Coronary artery (tissue), 2 donors: ENCODE data around the gene DEPDC4.

Experiments used
- DNase-seq: peaks from one replicate; pipeline ENCODE4 v3.0.0-alpha.2; 2017; ENCODE audit warnings: low spot score
- H3K27ac ChIP-seq, 2 donors: fragments of 200-600 bp; sonication (generic); one replicate each; pipeline ENCODE4 v1.5.1; 2016 to 2019
- H3K4me3 ChIP-seq: fragments of 200-600 bp; sonication (generic); 2 replicates; pipeline ENCODE4 v1.5.1; 2016; ENCODE audit warnings: mild to moderate bottlenecking, moderate library complexity
- CTCF ChIP-seq: fragments of 200-600 bp; sonication (generic); IDR thresholded peaks from one replicate; pipeline ENCODE4 v1.5.1; 2019; ENCODE audit warnings: antibody characterized with exemption

DEPDC4 gene

GRCh38 chr12:100254876-100255275 lies 12.0 kb downstream of the DEPDC4 start:
- no peak for DNase-seq
- no peak overlapping the region for H3K27ac ChIP-seq
- H3K4me3 ChIP-seq, result no peak overlapping the region
- no peak for TF ChIP-seq CTCF

- Histone ChIP-seq H3K4me3 (no peak overlapping the region), H3K27ac (no peak overlapping the region)
- DNase-seq, result no peak
- no peak for TF ChIP-seq CTCF
Observed at GRCh38 chr12:100253437-100253836, 13.4 kb downstream of the DEPDC4 start.

- Histone ChIP-seq H3K4me3 (no peak overlapping the region), H3K27ac (no peak overlapping the region)
- DNase-seq, result no peak
- TF ChIP-seq CTCF, result no peak
Observed at GRCh38 chr12:100251917-100252316, 15.0 kb downstream of the DEPDC4 start.

GRCh38 chr12:100249941-100250340 lies 16.9 kb downstream of the DEPDC4 start:
- Histone ChIP-seq H3K27ac (no peak overlapping the region), H3K4me3 (no peak overlapping the region)
- no peak for DNase-seq
- TF ChIP-seq CTCF, result no peak

- TF ChIP-seq CTCF, result no peak
Observed at GRCh38 chr12:100248886-100249285, 18.0 kb downstream of the DEPDC4 start.

GRCh38 chr12:100247765-100248164 lies 19.1 kb downstream of the DEPDC4 start:
- no peak for TF ChIP-seq CTCF
- Histone ChIP-seq H3K4me3 (no peak overlapping the region), H3K27ac (no peak overlapping the region)
- DNase-seq, result no peak

More at GRCh38 chr12:100248886-100249285, 18.0 kb downstream of the DEPDC4 start:
- Histone ChIP-seq H3K4me3 (no peak overlapping the region), H3K27ac (no peak overlapping the region)
- no peak for DNase-seq

GRCh38 chr12:100243137-100243536 lies 23.7 kb downstream of the DEPDC4 start:
- H3K4me3 ChIP-seq, result no peak overlapping the region
- no peak overlapping the region for H3K27ac ChIP-seq
- no peak for DNase-seq
- no peak for TF ChIP-seq CTCF
